ENCODE data around the gene TSPAN5. TPM values are rescaled to one million over a fixed set of nuclear protein-coding genes. Genes with fewer than 3 reads are reported as not detected.

Gene TSPAN5
- total RNA-seq, 2 donors from 2014 or later = 7.4 to 11.8 TPM

DNA sequence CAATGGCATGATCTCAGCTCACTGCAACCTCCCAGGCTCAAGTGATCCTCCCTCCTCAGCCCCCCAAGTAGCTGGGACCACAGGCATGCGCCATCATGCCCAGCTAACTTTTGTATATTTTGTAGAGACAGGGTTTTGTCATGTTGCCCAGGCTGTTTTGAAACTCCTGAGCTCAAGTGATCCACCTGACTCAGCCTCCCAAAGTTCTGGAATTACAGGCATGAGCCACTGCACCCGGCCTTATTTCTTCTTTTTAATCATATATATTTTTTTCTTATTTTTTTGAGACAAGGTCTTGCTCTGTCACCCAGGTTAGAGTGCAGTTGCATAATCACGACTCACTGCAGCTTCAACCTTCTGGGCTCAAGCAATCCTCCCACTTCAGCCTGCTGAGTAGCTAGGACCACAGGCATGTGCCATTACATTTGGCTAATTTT lies 184.0 kb downstream of the TSPAN5 start:
- no peaks in the 10 kb centered on the region for H3K9me3 ChIP-seq (ENCODE audit: control insufficient read depth, low read length)
- peaks cover 4% of the 10 kb centered on the region for H3K4me1 Mint-ChIP-seq
- no peaks in the 10 kb centered on the region for H3K27me3 ChIP-seq (ENCODE audit: control insufficient read depth, insufficient read depth, low read length, poor library complexity, severe bottlenecking)
- H3K4me3 ChIP-seq (ENCODE audit: low read length) = no peak overlapping the region
- TF ChIP-seq, protein P1, sequence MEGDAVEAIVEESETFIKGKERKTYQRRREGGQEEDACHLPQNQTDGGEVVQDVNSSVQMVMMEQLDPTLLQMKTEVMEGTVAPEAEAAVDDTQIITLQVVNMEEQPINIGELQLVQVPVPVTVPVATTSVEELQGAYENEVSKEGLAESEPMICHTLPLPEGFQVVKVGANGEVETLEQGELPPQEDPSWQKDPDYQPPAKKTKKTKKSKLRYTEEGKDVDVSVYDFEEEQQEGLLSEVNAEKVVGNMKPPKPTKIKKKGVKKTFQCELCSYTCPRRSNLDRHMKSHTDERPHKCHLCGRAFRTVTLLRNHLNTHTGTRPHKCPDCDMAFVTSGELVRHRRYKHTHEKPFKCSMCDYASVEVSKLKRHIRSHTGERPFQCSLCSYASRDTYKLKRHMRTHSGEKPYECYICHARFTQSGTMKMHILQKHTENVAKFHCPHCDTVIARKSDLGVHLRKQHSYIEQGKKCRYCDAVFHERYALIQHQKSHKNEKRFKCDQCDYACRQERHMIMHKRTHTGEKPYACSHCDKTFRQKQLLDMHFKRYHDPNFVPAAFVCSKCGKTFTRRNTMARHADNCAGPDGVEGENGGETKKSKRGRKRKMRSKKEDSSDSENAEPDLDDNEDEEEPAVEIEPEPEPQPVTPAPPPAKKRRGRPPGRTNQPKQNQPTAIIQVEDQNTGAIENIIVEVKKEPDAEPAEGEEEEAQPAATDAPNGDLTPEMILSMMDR (conservative IDR thresholded peaks at IDR 0.05) = no peak
- no peaks in the 10 kb centered on the region for H3K9me3 Mint-ChIP-seq
- H3K27ac ChIP-seq (ENCODE audit: low read depth, low read length) = no peak overlapping the region
- no peak overlapping the region for H3K4me3 Mint-ChIP-seq
- no peaks in the 10 kb centered on the region for H3K36me3 ChIP-seq (ENCODE audit: control insufficient read depth, insufficient read depth, low read length)
- H3K36me3 Mint-ChIP-seq (ENCODE audit: low read depth) = peaks cover 14% of the 10 kb centered on the region
- 98 to 100% methylated on average over 1 to 3 of the region's 3 CpGs for WGBS, 2 experiments (ENCODE audit: insufficient coverage in 1 of 2, insufficient read length in 1 of 2)
- no peak for DNase-seq
- H3K4me1 ChIP-seq (ENCODE audit: control insufficient read depth, insufficient read depth, low read length) = no peaks in the 10 kb centered on the region
- H3K27me3 Mint-ChIP-seq (ENCODE audit: insufficient read depth) = no peaks in the 10 kb centered on the region
- no peak overlapping the region for H3K27ac Mint-ChIP-seq
- H3K9ac ChIP-seq (ENCODE audit: extremely low read depth, low read length, poor library complexity, severe bottlenecking) = no peak overlapping the region

DNA sequence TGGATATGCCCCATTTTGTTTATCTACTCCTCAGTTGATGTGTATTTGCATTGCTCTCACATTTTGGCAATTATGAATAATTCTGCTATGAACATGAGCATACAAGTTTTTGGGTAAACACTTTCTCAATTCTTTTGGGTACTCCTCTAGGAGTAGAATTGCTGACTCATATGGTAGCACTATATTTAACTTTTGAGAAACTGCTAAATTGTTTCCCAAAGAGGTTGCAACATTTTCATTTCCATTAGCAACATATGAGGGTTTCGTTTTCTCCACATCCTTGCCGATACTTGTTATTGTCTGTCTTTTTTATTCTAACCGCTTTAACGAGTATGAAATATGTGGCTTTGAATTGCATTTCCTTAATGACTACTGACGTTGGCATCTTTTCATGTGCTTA lies 185.4 kb downstream of the TSPAN5 start:
- peaks cover 14% of the 10 kb centered on the region for H3K36me3 Mint-ChIP-seq (ENCODE audit: low read depth)
- TF ChIP-seq, protein P1 (conservative IDR thresholded peaks at IDR 0.05) = no peak
- H3K27me3 Mint-ChIP-seq (ENCODE audit: insufficient read depth) = no peaks in the 10 kb centered on the region
- no peak for DNase-seq
- peaks cover 4% of the 10 kb centered on the region for H3K4me1 Mint-ChIP-seq
- H3K36me3 ChIP-seq (ENCODE audit: control insufficient read depth, insufficient read depth, low read length) = no peaks in the 10 kb centered on the region
- no peak overlapping the region for H3K27ac Mint-ChIP-seq
- WGBS, 2 experiments (ENCODE audit: insufficient coverage in 1 of 2, insufficient read length in 1 of 2) = 95 to 100% methylated on average over 4 to 5 of the region's 5 CpGs
- H3K27ac ChIP-seq (ENCODE audit: low read depth, low read length) = no peak overlapping the region
- no peaks in the 10 kb centered on the region for H3K9me3 Mint-ChIP-seq
- no peaks in the 10 kb centered on the region for H3K9me3 ChIP-seq (ENCODE audit: control insufficient read depth, low read length)
- no peaks in the 10 kb centered on the region for H3K27me3 ChIP-seq (ENCODE audit: control insufficient read depth, insufficient read depth, low read length, poor library complexity, severe bottlenecking)
- H3K9ac ChIP-seq (ENCODE audit: extremely low read depth, low read length, poor library complexity, severe bottlenecking) = no peak overlapping the region
- no peaks in the 10 kb centered on the region for H3K4me1 ChIP-seq (ENCODE audit: control insufficient read depth, insufficient read depth, low read length)
- H3K4me3 ChIP-seq (ENCODE audit: low read length) = no peak overlapping the region
- H3K4me3 Mint-ChIP-seq = no peak overlapping the region

DNA sequence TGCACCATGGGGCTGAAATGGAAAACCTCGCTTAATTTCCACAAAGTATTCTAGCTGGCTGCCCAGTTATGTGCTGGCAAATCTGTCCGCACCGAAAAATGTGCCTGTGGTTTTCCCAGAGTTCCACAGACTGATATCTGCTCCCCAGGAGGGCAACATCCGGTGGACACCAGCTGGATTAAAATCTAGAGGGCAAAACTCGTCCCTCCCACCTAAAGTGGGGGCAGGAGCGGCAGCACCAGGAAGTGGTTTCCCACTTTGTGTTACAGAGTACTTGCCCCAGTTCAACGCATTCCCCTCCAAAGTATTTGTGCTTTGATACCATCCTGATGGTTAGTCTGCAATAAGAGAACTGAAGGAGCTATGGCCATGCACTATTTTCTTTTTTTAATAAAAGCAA lies 187.6 kb downstream of the TSPAN5 start:
- H3K9me3 ChIP-seq (ENCODE audit: control insufficient read depth, low read length) = no peaks in the 10 kb centered on the region
- no peak overlapping the region for H3K27ac Mint-ChIP-seq
- H3K4me1 ChIP-seq (ENCODE audit: control insufficient read depth, insufficient read depth, low read length) = no peaks in the 10 kb centered on the region
- WGBS, 2 experiments (ENCODE audit: insufficient coverage in 1 of 2, insufficient read length in 1 of 2) = 92 to 100% methylated on average over 2 to 7 of the region's 7 CpGs
- H3K4me3 Mint-ChIP-seq = no peak overlapping the region
- H3K27me3 ChIP-seq (ENCODE audit: control insufficient read depth, insufficient read depth, low read length, poor library complexity, severe bottlenecking) = no peaks in the 10 kb centered on the region
- H3K9me3 Mint-ChIP-seq = no peaks in the 10 kb centered on the region
- H3K27me3 Mint-ChIP-seq (ENCODE audit: insufficient read depth) = no peaks in the 10 kb centered on the region
- H3K36me3 ChIP-seq (ENCODE audit: control insufficient read depth, insufficient read depth, low read length) = no peaks in the 10 kb centered on the region
- TF ChIP-seq, protein P1 (conservative IDR thresholded peaks at IDR 0.05) = no peak
- H3K4me1 Mint-ChIP-seq = peaks cover 2% of the 10 kb centered on the region
- peaks cover 11% of the 10 kb centered on the region for H3K36me3 Mint-ChIP-seq (ENCODE audit: low read depth)
- no peak for DNase-seq
- no peak overlapping the region for H3K4me3 ChIP-seq (ENCODE audit: low read length)
- no peak overlapping the region for H3K27ac ChIP-seq (ENCODE audit: low read depth, low read length)
- H3K9ac ChIP-seq (ENCODE audit: extremely low read depth, low read length, poor library complexity, severe bottlenecking) = no peak overlapping the region

All from endodermal cell (in vitro differentiated cells).